Bronchial epithelial cell (primary cell): ENCODE data around the gene SHISA4. TPM values are rescaled to one million over a fixed set of nuclear protein-coding genes. Genes with fewer than 3 reads are reported as not detected.

Source experiments
- DNase-seq: peaks from one replicate; pipeline ENCODE4 v3.0.0-alpha.2; 2010; ENCODE audit warnings: low read depth
- FAIRE-seq: peaks from 2 replicates; lab custom pipeline; 2011; peaks lifted over from hg19 to GRCh38; lab: Jason Lieb, UNC
- H3K27me3 ChIP-seq: 2 replicates; pipeline ENCODE4 v1.5.1; 2011; ENCODE audit warnings: low read length; ENCODE audit not compliant: control insufficient read depth, insufficient read depth
- H3K36me3 ChIP-seq: 2 replicates; pipeline ENCODE4 v1.5.1; 2011; ENCODE audit warnings: low read length; ENCODE audit not compliant: control insufficient read depth, insufficient read depth
- H3K4me3 ChIP-seq: 2 replicates; pipeline ENCODE4 v1.5.1; 2011; ENCODE audit warnings: mild to moderate bottlenecking, low read depth, low read length, control low read depth
- total RNA-seq: library from RNA; depleted of rRNA; stranded (reverse); fragments of >200 nt; gene quantifications from 2 replicates; pipeline ENCODE4 v1.2.1, GENCODE V29; 2014
- TF ChIP-seq, protein P1 (sequence below): IDR thresholded peaks from 2 replicates; pipeline ENCODE4 v1.5.1; 2011; ENCODE audit warnings: mild to moderate bottlenecking, moderate library complexity, low read length, control low read depth, inconsistent platforms; ENCODE audit not compliant: insufficient read depth, severe bottlenecking

Gene SHISA4
- total RNA-seq, 1 donor from 2014 or later, result 3.9 TPM

DNA sequence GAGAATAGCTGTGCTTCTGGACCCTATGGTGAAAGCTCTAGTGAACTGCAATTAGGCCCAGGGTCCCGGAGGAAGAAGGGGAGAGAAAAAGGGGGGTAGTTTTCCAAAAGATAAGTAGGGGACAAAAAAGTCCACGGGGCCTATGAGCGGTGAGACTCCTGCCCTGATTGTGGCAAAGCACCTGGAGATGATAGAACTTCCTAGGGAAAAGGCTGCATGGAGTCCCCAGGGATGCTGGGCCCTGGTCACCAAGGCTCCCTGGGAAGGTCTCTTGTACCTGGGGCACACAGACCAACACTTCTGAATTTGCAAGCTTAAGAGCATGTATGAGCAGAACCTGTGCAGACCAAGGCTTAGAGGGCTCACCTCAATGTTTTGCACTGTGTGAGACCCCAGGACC is 5.4 kb upstream of the SHISA4 start:
- no peaks in the 10 kb centered on the region for H3K27me3 ChIP-seq
- H3K4me3 ChIP-seq, result no peak overlapping the region
- no peaks in the 10 kb centered on the region for H3K36me3 ChIP-seq
- DNase-seq (no peak), FAIRE-seq (no peak)
- TF ChIP-seq, protein P1, sequence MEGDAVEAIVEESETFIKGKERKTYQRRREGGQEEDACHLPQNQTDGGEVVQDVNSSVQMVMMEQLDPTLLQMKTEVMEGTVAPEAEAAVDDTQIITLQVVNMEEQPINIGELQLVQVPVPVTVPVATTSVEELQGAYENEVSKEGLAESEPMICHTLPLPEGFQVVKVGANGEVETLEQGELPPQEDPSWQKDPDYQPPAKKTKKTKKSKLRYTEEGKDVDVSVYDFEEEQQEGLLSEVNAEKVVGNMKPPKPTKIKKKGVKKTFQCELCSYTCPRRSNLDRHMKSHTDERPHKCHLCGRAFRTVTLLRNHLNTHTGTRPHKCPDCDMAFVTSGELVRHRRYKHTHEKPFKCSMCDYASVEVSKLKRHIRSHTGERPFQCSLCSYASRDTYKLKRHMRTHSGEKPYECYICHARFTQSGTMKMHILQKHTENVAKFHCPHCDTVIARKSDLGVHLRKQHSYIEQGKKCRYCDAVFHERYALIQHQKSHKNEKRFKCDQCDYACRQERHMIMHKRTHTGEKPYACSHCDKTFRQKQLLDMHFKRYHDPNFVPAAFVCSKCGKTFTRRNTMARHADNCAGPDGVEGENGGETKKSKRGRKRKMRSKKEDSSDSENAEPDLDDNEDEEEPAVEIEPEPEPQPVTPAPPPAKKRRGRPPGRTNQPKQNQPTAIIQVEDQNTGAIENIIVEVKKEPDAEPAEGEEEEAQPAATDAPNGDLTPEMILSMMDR, result no peak

GRCh38 chr1:201883786-201884185 is 4.9 kb upstream of the SHISA4 start:
- Histone ChIP-seq H3K27me3 (no peaks in the 10 kb centered on the region), H3K4me3 (no peak overlapping the region), H3K36me3 (no peaks in the 10 kb centered on the region)
- TF ChIP-seq, protein P1, result no peak
- DNase-seq, result peak; percentile 65
- no peak for FAIRE-seq

DNA sequence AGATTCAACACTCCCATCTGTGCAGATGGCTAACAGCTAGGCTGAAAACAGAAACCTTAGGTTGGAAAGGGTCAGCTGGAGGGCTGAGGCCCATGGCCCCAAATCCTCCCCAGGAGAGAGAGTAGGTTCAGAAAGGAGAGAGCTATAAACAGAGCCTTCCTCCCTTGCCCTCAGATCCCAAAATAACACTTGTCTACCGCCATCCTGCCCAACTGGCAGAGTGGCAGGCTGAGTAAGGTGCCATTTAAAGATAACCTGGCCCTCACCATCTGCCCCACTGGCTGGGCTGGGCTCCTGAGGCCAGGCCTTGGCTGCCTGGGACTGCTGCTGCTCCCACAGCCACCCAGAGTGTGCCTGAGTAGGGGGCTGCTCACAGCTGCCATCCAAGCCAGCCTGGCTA is 4.3 kb upstream of the SHISA4 start:
- no peak for FAIRE-seq
- H3K36me3 ChIP-seq, result no peaks in the 10 kb centered on the region
- no peak overlapping the region for H3K4me3 ChIP-seq
- H3K27me3 ChIP-seq, result no peaks in the 10 kb centered on the region
- DNase-seq, result no peak
- TF ChIP-seq, protein P1, result no peak

DNA sequence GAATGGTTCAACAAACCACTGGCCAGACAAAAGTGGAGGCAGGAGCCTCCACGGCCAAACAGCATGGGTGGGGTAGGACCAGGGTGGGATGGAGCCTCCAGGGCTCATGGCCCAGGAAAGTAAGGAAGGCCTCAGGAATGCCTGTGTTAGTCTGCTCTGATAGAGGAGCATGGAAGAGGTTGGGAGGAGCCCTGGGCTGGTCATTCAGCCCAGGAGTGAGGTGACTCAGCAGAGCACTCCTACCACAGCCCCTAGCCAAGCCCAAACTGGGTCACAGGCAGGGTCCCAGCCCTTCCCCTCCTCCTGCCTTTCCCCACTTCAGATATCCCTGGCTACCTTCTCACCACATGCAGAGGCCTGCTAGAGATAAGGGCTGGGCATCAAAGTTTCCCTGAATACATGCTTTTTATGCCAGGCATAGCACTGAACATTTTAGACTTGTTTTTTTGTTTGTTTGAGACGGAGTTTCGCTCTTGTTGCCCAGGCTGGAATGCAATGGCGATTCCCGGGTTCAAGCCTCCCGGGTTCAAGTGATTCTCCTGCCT is 3.1 kb upstream of the SHISA4 start:
- no peaks in the 10 kb centered on the region for H3K36me3 ChIP-seq
- peak; percentile 13 for FAIRE-seq
- no peak overlapping the region for H3K4me3 ChIP-seq
- TF ChIP-seq, protein P1, result no peak
- DNase-seq, result peak; percentile 71
- no peaks in the 10 kb centered on the region for H3K27me3 ChIP-seq

DNA sequence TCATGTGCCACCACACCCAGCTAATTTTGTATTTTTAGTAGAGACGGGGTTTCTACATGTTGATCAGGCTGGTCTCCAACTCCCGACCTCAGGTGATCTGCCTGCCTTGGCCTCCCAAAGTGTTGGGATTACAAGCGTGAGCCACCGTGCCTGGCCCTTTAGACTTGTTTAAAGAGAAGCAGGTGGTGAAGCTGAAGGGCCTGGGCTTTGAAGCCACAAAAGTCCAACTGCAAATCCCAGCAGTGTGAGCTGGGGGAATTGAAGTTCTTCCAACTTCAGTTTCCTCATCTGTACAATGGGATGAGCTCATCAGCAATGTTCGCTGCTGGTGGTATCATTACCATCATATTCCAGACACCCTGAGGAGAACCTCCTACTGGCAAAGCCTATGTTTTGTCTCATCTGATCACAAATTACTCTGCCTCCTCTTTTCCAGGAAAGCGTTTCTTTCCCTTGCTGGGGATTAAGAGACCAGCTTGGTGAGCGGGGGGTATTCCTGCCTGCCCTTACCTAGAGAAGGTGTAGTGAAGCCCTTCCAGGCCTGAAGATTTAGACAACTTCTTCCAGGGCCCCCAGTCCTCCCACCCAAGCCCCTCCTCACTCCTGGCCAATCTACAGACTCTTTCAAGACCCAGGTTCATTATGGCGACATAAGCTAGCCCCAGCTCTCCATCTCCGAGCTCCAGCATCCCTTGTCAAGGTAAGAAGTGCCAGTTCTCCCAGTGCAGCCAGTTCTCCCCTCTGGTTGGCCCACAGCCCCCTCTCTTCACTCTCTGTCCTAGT is 2.4 kb upstream of the SHISA4 start:
- no peak for DNase-seq
- TF ChIP-seq, protein P1, result no peak
- FAIRE-seq, result peak; percentile 40
- Histone ChIP-seq H3K36me3 (no peaks in the 10 kb centered on the region), H3K4me3 (no peak overlapping the region), H3K27me3 (no peaks in the 10 kb centered on the region)
